Stimulated activated CD4-positive, alpha-beta T cell treated with anti-CD3 and anti-CD28 coated beads, Interleukin-4, amount 100 ng/mL, for 24 hours (primary cell): ENCODE measurements around the gene DEDD.

Source experiments
- DNase-seq: peaks from one replicate; pipeline ENCODE4 v3.0.0-alpha.2; 2020

The DEDD gene

GRCh38 chr1:161162806-161163205 is 30.3 kb upstream of the DEDD start:
- no peak for DNase-seq

DNA sequence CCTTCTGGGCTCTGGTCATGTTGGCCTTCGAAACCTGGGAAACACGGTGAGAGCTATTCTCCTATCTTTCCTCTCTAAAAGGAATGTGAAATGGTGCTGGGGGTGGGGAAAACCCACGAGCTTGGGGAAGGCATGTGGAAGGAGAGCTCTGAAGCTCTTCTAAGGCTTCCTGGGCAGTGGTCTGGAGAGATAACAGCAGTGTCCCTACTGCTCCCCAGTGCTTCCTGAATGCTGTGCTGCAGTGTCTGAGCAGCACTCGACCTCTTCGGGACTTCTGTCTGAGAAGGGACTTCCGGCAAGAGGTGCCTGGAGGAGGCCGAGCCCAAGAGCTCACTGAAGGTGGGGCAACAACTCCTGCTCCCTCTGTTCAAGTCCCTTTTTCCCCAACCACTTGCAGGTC is 29.6 kb upstream of the DEDD start:
- no peak for DNase-seq

DNA sequence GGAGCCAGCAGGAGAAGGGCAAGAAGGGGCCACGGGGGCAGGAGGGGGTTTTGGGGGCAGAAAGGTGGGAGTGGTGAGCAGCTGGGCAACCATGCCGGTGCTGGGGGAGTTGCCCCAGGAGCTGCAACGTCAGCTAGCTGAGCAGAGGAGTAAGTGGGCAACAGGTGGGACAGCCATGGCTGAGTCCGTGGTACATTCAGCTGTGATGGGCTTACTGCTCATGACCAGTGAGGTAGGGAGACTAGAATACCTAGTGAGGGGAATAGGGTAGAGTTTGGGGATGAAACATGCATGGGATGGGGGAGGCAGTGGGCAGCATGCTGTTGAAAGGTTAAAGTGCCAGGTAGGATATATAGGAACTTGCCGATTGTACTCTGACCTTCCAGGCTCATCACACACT is 29.2 kb upstream of the DEDD start:
- no peak for DNase-seq

DNA sequence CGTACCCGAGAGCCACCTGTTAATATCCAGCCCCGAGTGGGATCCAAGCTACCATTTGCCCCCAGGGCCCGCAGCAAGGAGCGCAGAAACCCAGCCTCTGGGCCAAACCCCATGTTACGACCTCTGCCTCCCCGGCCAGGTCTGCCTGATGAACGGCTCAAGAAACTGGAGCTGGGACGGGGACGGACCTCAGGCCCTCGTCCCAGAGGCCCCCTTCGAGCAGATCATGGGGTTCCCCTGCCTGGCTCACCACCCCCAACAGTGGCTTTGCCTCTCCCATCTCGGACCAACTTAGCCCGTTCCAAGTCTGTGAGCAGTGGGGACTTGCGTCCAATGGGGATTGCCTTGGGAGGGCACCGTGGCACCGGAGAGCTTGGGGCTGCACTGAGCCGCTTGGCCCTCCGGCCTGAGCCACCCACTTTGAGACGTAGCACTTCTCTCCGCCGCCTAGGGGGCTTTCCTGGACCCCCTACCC is 28.2 kb upstream of the DEDD start:
- DNase-seq: no peak

DNA sequence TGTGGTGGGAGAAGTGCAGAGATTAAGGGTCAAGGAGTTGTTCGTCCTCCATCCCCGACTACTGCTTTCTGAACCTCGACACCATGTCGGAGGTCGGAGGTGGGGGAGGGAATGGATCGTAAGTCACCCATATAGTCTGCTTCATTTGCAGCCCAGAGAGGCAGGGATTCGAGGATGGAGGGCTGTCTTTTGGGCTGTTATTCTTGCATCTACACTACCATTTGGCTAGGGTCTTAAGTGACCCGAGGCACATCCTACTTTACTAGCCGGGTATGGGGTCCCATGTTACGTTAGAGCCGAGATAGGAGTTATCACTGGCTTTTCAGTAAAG is 27.4 kb upstream of the DEDD start:
- no peak for DNase-seq

DNA sequence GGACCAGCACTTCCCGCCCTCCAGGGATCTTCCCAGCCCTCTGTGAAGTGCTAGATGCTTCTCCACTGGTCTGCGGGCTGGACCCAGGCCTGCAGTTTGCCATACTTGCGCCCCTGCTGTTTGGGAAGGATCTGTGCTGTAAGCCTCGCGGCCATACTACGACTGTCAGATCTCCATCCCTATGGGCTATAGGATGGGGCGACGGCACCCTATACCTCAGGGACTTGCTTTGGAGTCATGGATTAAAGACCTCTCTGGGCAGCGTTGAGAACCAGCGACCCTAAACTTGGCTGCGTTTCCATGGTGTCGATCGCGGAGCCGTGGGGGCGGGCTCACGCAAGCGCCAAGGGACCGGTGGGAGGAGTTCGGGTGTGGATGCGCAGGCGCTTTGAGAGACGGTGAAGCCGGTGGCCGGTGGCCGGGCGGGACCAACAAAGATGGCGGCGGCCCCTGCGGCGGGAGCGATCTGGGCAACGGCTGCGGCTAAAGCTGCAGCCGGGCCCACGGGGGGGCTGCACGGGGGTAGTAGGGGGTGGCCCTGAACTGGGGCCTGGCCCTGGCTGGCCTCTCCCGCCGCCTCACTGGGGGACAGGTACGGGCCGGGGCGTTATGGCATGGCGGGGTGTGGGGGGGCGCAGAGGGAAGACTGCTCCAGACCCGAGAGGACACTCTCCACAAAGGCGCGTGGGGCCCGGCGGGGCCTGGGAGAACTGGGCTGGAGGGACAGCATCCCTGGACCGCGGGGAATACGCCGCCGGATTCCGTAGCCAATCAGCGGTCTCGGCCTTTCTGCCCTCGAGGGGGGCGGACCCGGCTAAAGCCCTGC is 26.8 kb upstream of the DEDD start, which contains the start of gene USP21:
Gene USP21, plus strand, starts transcription at position 414 of the 826 bp plus-strand sequence. CDS start 1,141 bp downstream, outside the sequence.
- DNase-seq: peak; percentile 94

DNA sequence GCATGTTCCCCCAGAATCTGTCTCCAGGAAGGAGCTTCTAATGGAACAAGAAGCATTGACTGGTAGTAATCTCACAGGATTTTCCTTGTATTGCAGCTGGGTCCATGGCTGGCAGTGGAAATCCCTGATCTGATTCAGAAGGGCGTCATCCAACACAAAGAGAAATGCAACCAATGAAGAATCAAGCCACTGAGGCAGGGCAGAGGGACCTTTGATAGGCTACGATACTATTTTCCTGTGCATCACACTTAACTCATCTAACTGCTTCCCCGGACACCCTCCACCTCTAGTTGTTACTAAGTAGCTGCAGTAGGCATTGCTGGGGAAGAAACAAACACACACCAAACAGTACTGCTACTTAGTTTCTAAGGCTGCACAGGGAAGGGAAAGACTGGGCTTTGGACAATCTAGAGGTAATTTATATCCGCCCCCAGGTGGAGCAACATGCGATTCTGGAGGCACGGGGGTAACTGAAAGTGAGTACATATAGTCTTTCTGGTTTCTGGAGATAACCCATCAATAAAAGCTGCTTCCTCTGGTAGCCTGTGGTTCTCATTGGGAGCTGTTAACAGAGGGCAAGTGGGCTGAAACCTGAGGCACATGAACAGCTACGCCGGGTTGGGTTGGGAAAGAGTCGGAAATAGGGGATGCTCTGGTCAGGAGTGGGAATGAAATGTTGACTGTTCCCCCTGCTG is 26.0 kb upstream of the DEDD start:
- no peak for DNase-seq

DNA sequence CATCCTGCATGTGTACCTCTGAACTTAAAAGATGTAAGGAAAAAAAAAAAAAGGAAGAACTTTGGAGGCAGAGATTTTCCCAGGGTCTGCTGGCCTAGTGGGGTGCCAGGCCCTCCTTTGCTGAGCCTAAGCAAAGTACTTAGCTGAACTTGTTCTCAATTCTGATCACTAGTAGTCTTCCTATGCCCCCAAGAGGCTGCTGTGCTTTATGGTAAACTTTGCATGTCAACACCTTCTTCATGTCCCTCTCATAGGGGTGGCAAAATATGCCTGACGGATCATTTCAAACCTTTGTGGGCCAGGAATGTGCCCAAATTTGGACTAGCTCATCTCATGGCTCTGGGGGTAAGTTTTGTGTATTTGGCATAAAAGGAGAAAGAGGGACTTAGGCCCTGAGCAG is 25.4 kb upstream of the DEDD start:
- DNase-seq: no peak

- peak; percentile 85 for DNase-seq
Observed at GRCh38 chr1:161153682-161154337, 21.3 kb upstream of the DEDD start, which contains the start of gene UFC1. Gene UFC1, plus strand, starts transcription at chr1:161153978. Its CDS starts 20 bp downstream, at chr1:161153998.

GRCh38 chr1:161153176-161153575 is 20.7 kb upstream of the DEDD start:
- no peak for DNase-seq

DNA sequence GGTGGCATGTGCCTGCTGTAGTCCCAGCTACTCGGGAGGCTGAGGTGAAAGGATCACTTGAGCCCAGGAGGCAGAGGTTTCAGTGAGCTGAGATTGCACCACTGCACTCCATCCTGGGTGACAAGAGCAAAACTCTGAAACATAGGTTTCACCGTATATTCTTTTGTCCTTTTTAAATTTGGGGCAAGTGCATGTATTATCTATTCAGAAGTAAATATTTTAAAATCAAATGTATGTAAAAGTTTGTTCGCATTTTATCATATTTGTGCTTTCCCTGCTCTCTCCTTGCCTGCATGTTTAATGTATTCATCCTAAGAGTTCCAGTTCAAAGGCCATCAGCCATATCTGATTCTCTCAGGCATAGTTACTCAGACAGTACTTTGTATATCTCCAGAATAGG is 13.4 kb upstream of the DEDD start:
- DNase-seq: no peak

GRCh38 chr1:161140755-161141400 is 8.4 kb upstream of the DEDD start:
- no peak for DNase-seq

GRCh38 chr1:161139766-161140165 is 7.3 kb upstream of the DEDD start:
- DNase-seq: peak; percentile 54

DNA sequence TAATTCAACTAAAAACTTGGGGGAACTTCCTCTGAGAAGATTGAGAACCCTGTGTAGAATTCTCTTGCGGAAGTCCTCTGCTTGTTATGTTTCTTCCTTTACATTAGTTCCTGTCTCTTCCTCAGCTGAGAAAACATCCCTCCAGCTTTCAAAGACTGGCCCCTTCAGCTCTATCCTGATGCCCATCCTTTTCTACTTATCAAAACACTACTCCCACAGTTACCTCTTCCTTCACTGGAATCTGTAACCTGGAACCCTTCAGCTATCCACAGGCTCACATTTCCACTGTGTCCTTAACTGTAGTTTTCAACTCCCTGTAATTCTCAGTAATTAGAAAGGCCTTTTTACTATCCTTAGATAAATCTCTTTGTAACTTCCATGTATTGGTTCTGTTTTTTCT is 6.0 kb upstream of the DEDD start:
- DNase-seq: no peak

DNA sequence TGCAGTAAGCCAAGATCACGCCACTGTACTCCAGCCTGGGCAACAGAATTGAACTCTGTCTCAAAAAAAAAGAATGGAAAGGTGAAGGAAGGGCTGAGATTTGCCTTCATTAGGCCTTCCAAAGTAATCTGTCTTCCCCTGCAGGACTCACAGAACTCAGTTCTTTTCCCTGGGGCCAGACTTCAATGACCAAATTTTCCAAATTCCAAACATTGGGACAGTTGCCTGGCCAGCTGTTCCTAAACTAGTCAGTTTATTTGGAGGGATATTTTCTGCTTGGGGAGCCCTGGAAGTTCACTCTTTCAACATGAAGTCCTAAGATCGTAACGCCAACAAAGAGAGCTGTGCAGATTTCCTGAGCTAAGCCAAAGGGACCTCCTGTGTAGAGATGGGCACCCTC is 5.4 kb upstream of the DEDD start:
- DNase-seq: no peak

- DNase-seq: no peak
Observed at GRCh38 chr1:161133220-161133740, 813 bp upstream of the DEDD start.

DNA sequence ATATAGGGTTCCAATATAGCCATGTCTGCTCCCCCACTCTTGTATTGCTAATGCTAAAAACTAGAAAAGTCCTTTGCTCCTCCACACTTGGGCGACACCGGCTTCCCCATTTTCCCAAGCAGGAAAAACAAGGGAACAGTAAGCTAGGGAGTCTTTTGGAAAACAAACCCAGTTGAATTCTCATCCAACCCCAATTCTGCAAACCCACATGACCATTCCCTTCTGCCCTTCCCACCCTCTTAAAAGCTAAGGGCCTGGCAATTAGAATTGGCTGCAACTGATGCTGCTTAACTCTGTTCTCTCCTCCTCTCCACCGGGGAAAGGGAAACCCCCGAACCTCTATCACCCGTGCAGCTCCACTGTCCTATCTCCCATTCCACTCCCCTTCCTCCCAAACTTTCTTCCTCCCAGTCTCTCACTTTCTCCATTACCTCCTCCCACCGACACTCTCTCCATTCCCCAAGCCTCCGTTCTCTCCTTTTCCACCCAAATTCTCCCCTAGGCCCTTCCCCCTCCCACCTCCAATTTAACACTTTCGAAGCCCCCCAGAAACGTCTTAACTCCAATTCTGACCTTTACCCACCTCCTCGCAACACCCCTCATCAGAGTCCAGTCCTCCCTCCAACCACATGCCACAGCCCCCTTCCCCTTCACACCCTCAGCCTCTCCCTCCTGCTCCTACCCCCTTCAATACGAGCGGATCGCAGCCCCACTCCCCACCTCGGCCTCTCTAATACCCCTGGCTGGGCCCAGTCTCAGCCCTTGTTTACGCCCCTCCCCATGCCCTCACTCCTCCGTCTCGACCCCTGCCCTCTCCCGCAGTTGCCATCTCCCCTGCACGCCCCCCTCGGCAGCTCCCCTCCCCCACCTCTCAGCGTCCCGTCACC is 701 bp downstream of the DEDD start:
- no peak for DNase-seq

DNA sequence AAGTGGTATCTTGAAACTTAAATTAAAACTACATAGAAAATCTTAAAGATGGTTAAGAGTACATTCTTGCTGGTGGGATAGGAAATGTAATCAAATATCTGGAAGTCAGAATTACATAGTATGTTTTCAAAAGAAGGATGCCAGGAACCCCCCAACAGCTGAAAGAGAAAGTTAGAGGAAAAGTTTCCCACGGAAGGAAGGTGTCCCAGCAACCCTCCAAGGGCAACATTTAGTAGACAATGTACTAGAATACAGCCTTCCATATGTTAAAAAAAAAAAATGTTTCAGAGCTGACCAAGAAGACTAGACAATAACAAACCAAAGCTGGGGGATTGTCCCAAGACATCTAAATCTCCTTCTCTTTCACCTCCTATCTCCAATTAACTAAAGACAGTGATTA is 2.2 kb downstream of the DEDD start:
- DNase-seq: no peak

- no peak for DNase-seq
Observed at GRCh38 chr1:161128591-161129420, 3.7 kb downstream of the DEDD start.

- DNase-seq: no peak
Observed at GRCh38 chr1:161127649-161128048, 4.8 kb downstream of the DEDD start.

DNA sequence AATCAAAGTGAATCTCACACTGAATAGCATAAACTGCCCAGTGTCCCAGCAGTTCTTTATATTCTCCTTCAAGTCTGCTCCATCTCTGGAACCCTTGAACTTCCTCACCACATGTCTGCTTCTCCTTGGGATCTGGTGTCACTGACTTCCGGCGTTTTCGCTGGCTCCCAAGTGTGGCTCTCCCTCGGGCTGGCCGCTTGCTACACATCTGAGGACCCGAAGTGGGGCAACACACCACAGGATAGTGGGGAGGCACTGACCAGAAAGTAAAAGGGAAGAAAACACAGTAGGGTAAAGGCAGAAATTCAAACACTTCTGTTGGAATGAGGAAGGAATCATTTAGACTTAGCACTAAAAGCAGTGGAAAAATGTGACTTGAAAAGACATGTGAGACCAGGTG is 9.5 kb downstream of the DEDD start:
- DNase-seq: no peak
